ENCODE results near the gene MOB2.

GRCh38 chr11:1425439-1425838 lies 61.1 kb downstream of the MOB2 start:
- TF ChIP-seq EP300 (IDR thresholded peaks at IDR 0.05) (no peak), POLR2A (IDR thresholded peaks at IDR 0.05) (no peak)
- TF ChIP-seq, protein P1, sequence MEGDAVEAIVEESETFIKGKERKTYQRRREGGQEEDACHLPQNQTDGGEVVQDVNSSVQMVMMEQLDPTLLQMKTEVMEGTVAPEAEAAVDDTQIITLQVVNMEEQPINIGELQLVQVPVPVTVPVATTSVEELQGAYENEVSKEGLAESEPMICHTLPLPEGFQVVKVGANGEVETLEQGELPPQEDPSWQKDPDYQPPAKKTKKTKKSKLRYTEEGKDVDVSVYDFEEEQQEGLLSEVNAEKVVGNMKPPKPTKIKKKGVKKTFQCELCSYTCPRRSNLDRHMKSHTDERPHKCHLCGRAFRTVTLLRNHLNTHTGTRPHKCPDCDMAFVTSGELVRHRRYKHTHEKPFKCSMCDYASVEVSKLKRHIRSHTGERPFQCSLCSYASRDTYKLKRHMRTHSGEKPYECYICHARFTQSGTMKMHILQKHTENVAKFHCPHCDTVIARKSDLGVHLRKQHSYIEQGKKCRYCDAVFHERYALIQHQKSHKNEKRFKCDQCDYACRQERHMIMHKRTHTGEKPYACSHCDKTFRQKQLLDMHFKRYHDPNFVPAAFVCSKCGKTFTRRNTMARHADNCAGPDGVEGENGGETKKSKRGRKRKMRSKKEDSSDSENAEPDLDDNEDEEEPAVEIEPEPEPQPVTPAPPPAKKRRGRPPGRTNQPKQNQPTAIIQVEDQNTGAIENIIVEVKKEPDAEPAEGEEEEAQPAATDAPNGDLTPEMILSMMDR (IDR thresholded peaks at IDR 0.05): no peak

Data from ovary (tissue), 3 donors.